Right lobe of liver (tissue), 6 donors: ENCODE data around the gene DNAH8. TPM values are rescaled to one million over a fixed set of nuclear protein-coding genes. Genes with fewer than 3 reads are reported as not detected.

ENCODE experiments used
- ATAC-seq, 4 donors: fragments of 200-7000 bp; cut with Tn5 transposase; one replicate each; pipeline ENCODE4 v1.9.1; 2020; ENCODE audit warnings: mild to moderate bottlenecking in 4 of 4, moderate library complexity in 4 of 4
- DNase-seq, 3 donors: peaks; one replicate each; pipeline ENCODE4 v3.0.0-alpha.2; 2020
- H3K27ac ChIP-seq, 3 donors: fragments of 200-600 bp; one replicate each; pipeline ENCODE4 v1.8.0; 2022
- H3K27me3 ChIP-seq, 2 donors: fragments of 200-600 bp; one replicate each; pipeline ENCODE4 v1.8.0; 2022
- H3K36me3 ChIP-seq, 4 donors: fragments of 200-600 bp; sonication (generic) in 1 of 4; one replicate each; pipeline versions ENCODE4 v1.5.1 to v1.8.0; 2017 to 2022; ENCODE audit warnings: control low read depth in 1 of 4
- H3K4me1 ChIP-seq, 4 donors: fragments of 200-600 bp; sonication (generic) in 1 of 4; one replicate each; pipeline versions ENCODE4 v1.5.1 to v1.8.0; 2017 to 2022; ENCODE audit warnings: control low read depth in 1 of 4
- H3K4me3 ChIP-seq, 3 donors: fragments of 200-600 bp; one replicate each; pipeline ENCODE4 v1.8.0; 2022
- H3K9me3 ChIP-seq, 4 donors: fragments of 200-600 bp; sonication (generic) in 1 of 4; one replicate each; pipeline versions ENCODE4 v1.5.1 to v1.8.0; 2017 to 2022; ENCODE audit warnings: control low read depth in 1 of 4
- CTCF ChIP-seq, 4 donors: fragments of 200-600 bp in 3 of 4; fragments of 450-650 bp in 1 of 4; IDR thresholded peaks; one replicate each; pipeline versions ENCODE4 v1.5.1 to v1.8.0; 2016 to 2022; ENCODE audit warnings: antibody characterized with exemption in 4 of 4, mild to moderate bottlenecking in 2 of 4
- POLR2A ChIP-seq: fragments of 450-650 bp; IDR thresholded peaks from one replicate; pipeline ENCODE4 v1.6.1; 2017; ENCODE audit warnings: antibody characterized with exemption, mild to moderate bottlenecking
- WGBS: methylation state at CpG from one replicate; pipeline ENCODE4 v1.1.6; 2018; ENCODE audit warnings: low coverage, low lambda C conversion rate; ENCODE audit not compliant: insufficient coverage; ENCODE audit errors: missing lambda C conversion rate; 5-methylcytosine and 5-hydroxymethylcytosine counted together
- intact Hi-C, 2 donors: fragments of 100-400 bp; cut with DNase I; formaldehyde crosslinking; loops; one replicate each; pipeline versions ENCODE4 v1.11.2 to v1.14.1; 2022
- total RNA-seq, 6 experiments: library from RNA; depleted of rRNA in 2 of 6; stranded (reverse); fragments of >200 nt in 2 of 6; fragmentation: NEBNext Ultra II Directional in 3 of 6; extraction: Animal tissue kit (Norgen Biotek cat#: 25700) in 3 of 6; gene quantifications; one replicate each; pipeline versions ENCODE4 v1.1.0 to v1.2.4, GENCODE V29; 2016 to 2023
- donor health status: DM: no; HTN: yes; CAD: no.
- donor health status: DM: no; HTN: no; CAD: no.
- donor health status: DM: no; HTN: no; CAD: no.
- donor health status: DM: no; HTN: yes; CAD: no.
- donor health status: DM: no; HTN: yes; CAD: no.

Gene DNAH8
- total RNA-seq, 6 experiments from 2014 or later = 0.02 TPM; not detected in 5

GRCh38 chr6:38847497-38847896 lies 132.4 kb downstream of the DNAH8 start:
- no peak overlapping the region for H3K4me3 ChIP-seq
- WGBS = 100% methylated on average over 2 of the region's 2 CpGs
- H3K36me3 ChIP-seq = no peaks in the 10 kb centered on the region
- ATAC-seq (no peak), DNase-seq (no peak)
- intact Hi-C loops = no loop called here
- no peaks in the 10 kb centered on the region for H3K27me3 ChIP-seq
- TF ChIP-seq POLR2A (no peak), CTCF (IDR thresholded peaks at IDR 0.05) (no peak)
- H3K9me3 ChIP-seq = no peaks in the 10 kb centered on the region
- peak overlapping the region in 1 of 3 donors; percentile 46 for H3K27ac ChIP-seq
- H3K4me1 ChIP-seq = peaks cover 0 to 16% (median 6%) of the 10 kb centered on the region in 4 donors

- WGBS = 80% methylated on average over 2 of the region's 2 CpGs
- Histone ChIP-seq H3K27me3 (no peaks in the 10 kb centered on the region), H3K4me3 (no peak overlapping the region), H3K4me1 (peaks cover 0 to 16% (median 6%) of the 10 kb centered on the region in 4 donors), H3K9me3 (no peaks in the 10 kb centered on the region), H3K27ac (no peak overlapping the region), H3K36me3 (no peaks in the 10 kb centered on the region)
- intact Hi-C loops = no loop called here
- DNase-seq = no peak
- TF ChIP-seq POLR2A (no peak), CTCF (IDR thresholded peaks at IDR 0.05) (no peak)
- no peak for ATAC-seq
Observed at GRCh38 chr6:38848760-38849159, 133.6 kb downstream of the DNAH8 start.

GRCh38 chr6:38852215-38852614 lies 137.1 kb downstream of the DNAH8 start:
- intact Hi-C loops = no loop called here
- ATAC-seq (no peak), DNase-seq (no peak)
- Histone ChIP-seq H3K27ac (no peak overlapping the region), H3K9me3 (no peaks in the 10 kb centered on the region), H3K4me1 (peaks cover 0 to 1% (median 0%) of the 10 kb centered on the region in 4 donors), H3K36me3 (no peaks in the 10 kb centered on the region), H3K4me3 (no peak overlapping the region), H3K27me3 (no peaks in the 10 kb centered on the region)
- TF ChIP-seq POLR2A = no peak
- TF ChIP-seq CTCF (IDR thresholded peaks at IDR 0.05) = no peak
- WGBS = 79% methylated on average over 3 of the region's 3 CpGs

GRCh38 chr6:38853236-38853635 lies 138.1 kb downstream of the DNAH8 start:
- TF ChIP-seq POLR2A (no peak), CTCF (IDR thresholded peaks at IDR 0.05) (no peak)
- H3K27ac ChIP-seq = no peak overlapping the region
- DNase-seq (no peak), ATAC-seq (no peak)
- no peaks in the 10 kb centered on the region for H3K36me3 ChIP-seq
- intact Hi-C loops = no loop called here
- no peak overlapping the region for H3K4me3 ChIP-seq
- no peaks in the 10 kb centered on the region for H3K27me3 ChIP-seq
- WGBS = 86% methylated on average over 2 of the region's 2 CpGs
- no peaks in the 10 kb centered on the region for H3K4me1 ChIP-seq
- no peaks in the 10 kb centered on the region for H3K9me3 ChIP-seq

GRCh38 chr6:38856492-38856891 lies 141.4 kb downstream of the DNAH8 start:
- no peaks in the 10 kb centered on the region for H3K36me3 ChIP-seq
- peaks cover 0 to 23% (median 4%) of the 10 kb centered on the region in 4 donors for H3K4me1 ChIP-seq
- intact Hi-C loops = no loop called here
- no peak overlapping the region for H3K27ac ChIP-seq
- ATAC-seq (peak; percentile 46 to 58 (median 57)), DNase-seq (no peak)
- TF ChIP-seq POLR2A (no peak), CTCF (IDR thresholded peaks at IDR 0.05) (no peak)
- no peaks in the 10 kb centered on the region for H3K27me3 ChIP-seq
- H3K9me3 ChIP-seq = no peaks in the 10 kb centered on the region
- no peak overlapping the region for H3K4me3 ChIP-seq
- WGBS = 42% methylated on average over 2 of the region's 2 CpGs
